ENCODE measurements around the gene MIXL1.
"Not testable (repeated sequence)": the region's sequence is repeated elsewhere in the genome, so short reads cannot be mapped to it uniquely, and the experiment has no call there.

MIXL1 gene

GRCh38 chr1:226215239-226215638 is 8.2 kb upstream of the MIXL1 start:
- no peak for DNase-seq

DNA sequence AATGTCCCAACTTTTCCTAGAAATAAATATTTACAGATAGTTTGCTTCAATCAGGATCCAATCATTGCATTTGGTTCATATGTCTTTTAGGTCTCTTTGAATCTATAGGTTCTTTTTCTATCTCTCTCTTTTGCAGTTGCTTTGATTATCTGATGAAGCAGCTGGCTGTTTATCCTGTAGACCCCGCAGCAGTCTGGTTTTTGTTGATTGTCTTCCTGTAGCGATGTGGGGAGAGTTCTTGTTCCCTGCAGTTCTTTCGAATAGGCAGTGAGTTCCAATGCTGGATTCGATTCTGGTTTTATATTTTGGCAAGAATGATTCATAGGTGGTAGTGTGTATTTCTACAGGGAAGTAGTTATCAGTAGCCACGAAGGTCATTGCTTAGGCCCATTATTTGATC is 7.4 kb upstream of the MIXL1 start:
- no peak for DNase-seq

- no peak for DNase-seq
These were observed 6.2 kb upstream of the MIXL1 start for GRCh38 chr1:226217273-226217672.

- DNase-seq: no peak
These were observed 2.8 kb upstream of the MIXL1 start for GRCh38 chr1:226220473-226221189.

- DNase-seq: no peak
These were observed 778 bp upstream of the MIXL1 start for GRCh38 chr1:226222686-226223085.

DNA sequence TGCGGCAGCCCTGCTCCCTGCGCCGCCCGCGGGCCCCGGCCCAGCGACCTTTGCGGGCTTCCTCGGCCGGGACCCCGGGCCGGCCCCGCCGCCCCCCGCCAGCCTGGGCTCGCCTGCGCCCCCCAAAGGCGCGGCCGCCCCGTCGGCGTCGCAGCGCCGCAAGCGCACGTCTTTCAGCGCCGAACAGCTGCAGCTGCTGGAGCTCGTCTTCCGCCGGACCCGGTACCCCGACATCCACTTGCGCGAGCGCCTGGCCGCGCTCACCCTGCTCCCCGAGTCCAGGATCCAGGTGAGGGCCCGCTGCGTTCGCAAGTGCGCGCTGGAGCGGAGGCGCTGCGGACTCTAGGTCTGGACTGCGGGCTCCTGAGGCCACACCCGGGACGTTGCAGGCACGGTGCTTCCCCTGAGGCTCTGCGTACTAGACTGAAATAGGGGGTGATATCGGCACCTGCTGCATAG is 351 bp downstream of the MIXL1 start:
- no peak for DNase-seq

GRCh38 chr1:226226601-226227000 is 3.1 kb downstream of the MIXL1 start:
- no peak for DNase-seq

DNA sequence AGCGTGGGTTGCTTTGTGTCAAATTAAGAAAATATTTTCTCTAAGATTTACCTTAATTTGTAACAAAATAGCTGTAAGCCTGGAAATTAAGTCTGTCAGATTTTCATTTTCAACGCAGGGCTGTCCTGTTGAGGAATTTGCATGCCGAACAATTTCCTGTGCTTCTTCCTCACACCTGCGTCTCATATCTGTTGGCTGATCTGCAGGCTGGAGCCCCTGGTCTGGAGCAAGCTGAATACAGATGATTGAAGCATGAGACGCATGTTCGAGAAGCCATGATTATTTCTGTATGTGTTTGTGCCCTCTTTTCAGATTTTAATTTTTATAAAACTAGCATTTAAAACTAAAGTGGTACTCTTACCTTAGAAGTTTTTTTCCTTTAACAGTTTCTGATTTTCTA is 9.8 kb downstream of the MIXL1 start:
- DNase-seq: no peak

- no peak for DNase-seq
These were observed 10.3 kb downstream of the MIXL1 start for GRCh38 chr1:226233806-226234205.

- no peak for DNase-seq
These were observed 13.4 kb downstream of the MIXL1 start for GRCh38 chr1:226236826-226237225.

GRCh38 chr1:226239421-226239820 is 16.0 kb downstream of the MIXL1 start:
- DNase-seq: no peak

GRCh38 chr1:226248091-226248490 is 24.6 kb downstream of the MIXL1 start:
- DNase-seq: no peak

- DNase-seq: no peak
These were observed 25.3 kb downstream of the MIXL1 start for GRCh38 chr1:226248796-226249195.

GRCh38 chr1:226250511-226250910 is 27.0 kb downstream of the MIXL1 start:
- DNase-seq: no peak

DNA sequence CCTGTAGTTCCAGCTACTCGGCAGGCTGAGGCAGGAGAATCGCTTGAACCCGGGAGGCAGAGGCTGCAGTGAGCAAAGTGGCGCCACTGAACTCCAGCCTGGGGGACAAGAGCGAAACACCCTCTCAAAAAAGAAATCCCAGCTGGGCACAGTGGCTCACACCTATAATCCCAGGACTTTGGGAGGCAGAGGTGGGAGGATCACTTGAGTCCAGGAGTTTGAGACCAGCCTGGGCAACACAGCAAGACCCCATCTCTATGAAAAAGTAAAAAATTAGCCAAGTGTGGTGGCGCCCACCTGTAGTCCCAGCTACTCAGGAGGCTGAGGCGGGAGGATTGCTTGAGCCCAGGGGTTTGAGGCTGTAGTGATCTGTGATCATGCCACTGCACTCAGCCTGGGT is 29.4 kb downstream of the MIXL1 start:
- not testable (repeated sequence) for DNase-seq

GRCh38 chr1:226253933-226254332 is 30.5 kb downstream of the MIXL1 start:
- no peak for DNase-seq

- DNase-seq: no peak
These were observed 31.9 kb downstream of the MIXL1 start for GRCh38 chr1:226255380-226255779.

GRCh38 chr1:226261818-226262217 is 38.4 kb downstream of the MIXL1 start:
- DNase-seq: no peak

GRCh38 chr1:226268421-226269124 is 45.1 kb downstream of the MIXL1 start:
- DNase-seq: no peak

DNA sequence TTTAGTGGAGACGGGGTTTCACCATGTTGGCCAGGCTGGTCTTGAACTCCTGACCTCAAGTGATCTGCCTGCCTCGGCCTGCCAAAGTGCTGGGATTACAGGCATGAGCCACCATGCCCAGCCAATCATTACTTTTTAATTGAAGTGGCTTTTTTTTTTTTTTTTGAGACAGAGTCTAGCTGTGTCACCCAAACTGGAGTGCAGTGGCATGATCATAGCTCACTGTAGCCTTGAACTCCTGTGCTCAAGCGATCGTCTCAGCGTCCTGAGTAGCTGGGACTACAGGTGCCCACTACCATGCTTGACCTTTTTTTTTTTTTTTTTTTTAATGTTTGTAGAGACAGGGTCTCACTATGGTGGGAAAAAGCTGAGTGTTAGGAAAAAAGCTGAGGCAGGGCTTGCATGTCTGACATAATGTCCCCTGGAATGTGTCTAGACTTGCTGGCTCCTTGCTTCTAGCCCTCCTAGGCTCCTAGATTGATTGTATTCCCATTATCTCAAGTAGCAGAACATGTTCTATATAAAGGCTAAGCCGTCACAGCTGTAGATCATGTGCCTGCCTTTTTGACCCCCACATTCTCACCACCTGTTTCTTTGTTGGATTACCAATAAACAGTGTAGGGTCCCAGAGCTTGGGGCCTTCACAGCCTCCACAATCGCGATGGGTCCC is 48.9 kb downstream of the MIXL1 start:
- DNase-seq: not testable (repeated sequence)

GRCh38 chr1:226274138-226274537 is 50.7 kb downstream of the MIXL1 start:
- no peak for DNase-seq

DNA sequence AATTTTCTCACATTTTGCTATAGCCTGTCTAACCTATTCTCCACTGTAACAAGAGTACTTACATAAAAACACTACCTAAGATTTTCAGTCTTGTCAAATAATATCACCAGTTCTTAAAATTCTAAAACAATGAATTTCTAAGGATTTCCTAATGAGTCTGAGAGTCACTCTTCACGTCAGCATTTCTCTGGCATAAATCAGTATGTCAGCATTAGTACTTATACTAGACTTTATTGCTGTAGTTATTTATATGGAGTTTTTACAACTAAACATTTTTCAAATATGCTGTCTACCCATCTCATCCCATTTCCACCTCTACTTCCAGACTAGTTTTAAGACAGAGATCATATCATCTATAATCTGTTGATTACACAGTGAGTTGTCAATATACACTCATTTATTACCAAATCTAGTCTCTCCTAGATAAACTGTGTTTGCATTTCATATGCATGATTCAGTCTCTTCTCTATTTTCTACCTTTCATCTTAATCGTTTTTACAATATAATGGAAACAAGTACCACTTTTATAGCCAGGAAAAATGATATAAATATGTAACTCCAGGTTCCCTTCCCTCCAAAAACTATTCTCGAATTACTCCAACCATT is 52.7 kb downstream of the MIXL1 start:
- no peak for DNase-seq

All from midbrain (tissue), 1 donor.